Lung (tissue), 12 donors: ENCODE results near the gene BRF1. TPM values are rescaled to one million over a fixed set of nuclear protein-coding genes. Genes with fewer than 3 reads are reported as not detected.

Experiments used
- ATAC-seq: fragments of 200-7000 bp; cut with Tn5 transposase; one replicate; pipeline ENCODE4 v1.9.1; 2020; ENCODE audit warnings: moderate number of reproducible peaks; ENCODE audit not compliant: insufficient read depth, low FRiP score
- DNase-seq, 3 donors: peaks; one replicate each; pipeline ENCODE4 v3.0.0-alpha.2; 2013 to 2017
- H3K27ac ChIP-seq, 2 donors: one replicate each; pipeline ENCODE4 v1.5.1; 2013; ENCODE audit warnings: mild to moderate bottlenecking in 2 of 2, moderate library complexity in 2 of 2, control low read depth in 1 of 2, inconsistent platforms in 1 of 2, low read depth in 1 of 2, low read length in 1 of 2
- H3K27me3 ChIP-seq, 3 donors: one replicate each; pipeline ENCODE4 v1.5.1; 2013; ENCODE audit warnings: low read length in 2 of 3; ENCODE audit not compliant: control insufficient read depth in 3 of 3, insufficient read depth in 3 of 3
- H3K36me3 ChIP-seq, 4 donors: one replicate each; pipeline ENCODE4 v1.5.1; 2013; ENCODE audit warnings: low read length in 4 of 4, mild to moderate bottlenecking in 1 of 4, moderate library complexity in 1 of 4; ENCODE audit not compliant: control insufficient read depth in 4 of 4, insufficient read depth in 4 of 4
- H3K4me1 ChIP-seq, 5 donors: one replicate each; pipeline ENCODE4 v1.5.1; 2013; ENCODE audit warnings: low read length in 5 of 5, mild to moderate bottlenecking in 2 of 5, moderate library complexity in 1 of 5; ENCODE audit not compliant: control insufficient read depth in 5 of 5, insufficient read depth in 5 of 5
- H3K4me3 ChIP-seq: one replicate; pipeline ENCODE4 v1.5.1; 2013; ENCODE audit warnings: mild to moderate bottlenecking, control low read depth, moderate library complexity
- H3K9ac ChIP-seq, 2 donors: one replicate each; pipeline ENCODE4 v1.5.1; 2013; ENCODE audit warnings: low read length in 2 of 2, control low read depth in 1 of 2; ENCODE audit not compliant: insufficient read depth in 1 of 2
- H3K9me3 ChIP-seq, 4 donors: one replicate each; pipeline ENCODE4 v1.5.1; 2013; ENCODE audit warnings: low read length in 3 of 4, mild to moderate bottlenecking in 1 of 4, moderate library complexity in 1 of 4; ENCODE audit not compliant: control insufficient read depth in 4 of 4, insufficient read depth in 3 of 4
- CTCF ChIP-seq: IDR thresholded peaks from 2 replicates; pipeline ENCODE4 v1.5.1; 2012; ENCODE audit warnings: mild to moderate bottlenecking; ENCODE audit errors: control extremely low read depth, extremely low read depth
- WGBS, 2 donors: extraction: QIAGEN DNeasy Blood & Tissue Kit; methylation state at CpG; one replicate each; pipeline ENCODE4 v1.1.7; 2013; 5-methylcytosine and 5-hydroxymethylcytosine counted together
- polyA plus RNA-seq, 2 donors: library from polyadenylated mRNA; stranded (reverse); fragments of 200-250 nt; gene quantifications; one replicate each; pipeline ENCODE4 v1.2.1, GENCODE V29; 2013
- total RNA-seq, 2 donors: library from RNA; depleted of rRNA in 1 of 2; stranded (reverse); fragments of >200 nt in 1 of 2; gene quantifications; one replicate each; pipeline ENCODE4 v1.2.1, GENCODE V29; 2014 to 2021
- donor health status: control.
- donor health status: control.
- donor health status: Bipolar disorder and iron deficiency.
- donor health status: healthy.
- donor health status: DM: yes; HTN: yes; CAD: no.

Gene BRF1
- total and polyA plus RNA-seq, 4 donors, result 14.2 to 55.3 (median 37.2) TPM

GRCh38 chr14:105179191-105179590, 121.6 kb downstream of the BRF1 start:
- no peak overlapping the region for H3K4me3 ChIP-seq
- no peaks in the 10 kb centered on the region for H3K9me3 ChIP-seq
- H3K4me1 ChIP-seq, result peaks cover 0 to 24% (median 2%) of the 10 kb centered on the region in 5 donors
- peaks cover 0 to 5% (median 0%) of the 10 kb centered on the region in 4 donors for H3K36me3 ChIP-seq
- no peak overlapping the region for H3K27ac ChIP-seq
- DNase-seq (no peak), ATAC-seq (no peak)
- WGBS, 2 donors, result 89 to 90% methylated on average over 13 of the region's 13 CpGs
- H3K9ac ChIP-seq, result no peak overlapping the region
- TF ChIP-seq CTCF, result no peak
- no peaks in the 10 kb centered on the region for H3K27me3 ChIP-seq

GRCh38 chr14:105178868-105179140, 122.0 kb downstream of the BRF1 start:
- ATAC-seq (no peak), DNase-seq (no peak)
- WGBS, 2 donors, result 95 to 97% methylated on average over 9 to 11 of the region's 11 CpGs
- Histone ChIP-seq H3K9me3 (no peaks in the 10 kb centered on the region), H3K9ac (no peak overlapping the region), H3K27ac (no peak overlapping the region), H3K36me3 (peaks cover 0 to 5% (median 0%) of the 10 kb centered on the region in 4 donors), H3K27me3 (no peaks in the 10 kb centered on the region), H3K4me1 (peaks cover 0 to 28% (median 2%) of the 10 kb centered on the region in 5 donors), H3K4me3 (no peak overlapping the region)
- TF ChIP-seq CTCF, result no peak

DNA sequence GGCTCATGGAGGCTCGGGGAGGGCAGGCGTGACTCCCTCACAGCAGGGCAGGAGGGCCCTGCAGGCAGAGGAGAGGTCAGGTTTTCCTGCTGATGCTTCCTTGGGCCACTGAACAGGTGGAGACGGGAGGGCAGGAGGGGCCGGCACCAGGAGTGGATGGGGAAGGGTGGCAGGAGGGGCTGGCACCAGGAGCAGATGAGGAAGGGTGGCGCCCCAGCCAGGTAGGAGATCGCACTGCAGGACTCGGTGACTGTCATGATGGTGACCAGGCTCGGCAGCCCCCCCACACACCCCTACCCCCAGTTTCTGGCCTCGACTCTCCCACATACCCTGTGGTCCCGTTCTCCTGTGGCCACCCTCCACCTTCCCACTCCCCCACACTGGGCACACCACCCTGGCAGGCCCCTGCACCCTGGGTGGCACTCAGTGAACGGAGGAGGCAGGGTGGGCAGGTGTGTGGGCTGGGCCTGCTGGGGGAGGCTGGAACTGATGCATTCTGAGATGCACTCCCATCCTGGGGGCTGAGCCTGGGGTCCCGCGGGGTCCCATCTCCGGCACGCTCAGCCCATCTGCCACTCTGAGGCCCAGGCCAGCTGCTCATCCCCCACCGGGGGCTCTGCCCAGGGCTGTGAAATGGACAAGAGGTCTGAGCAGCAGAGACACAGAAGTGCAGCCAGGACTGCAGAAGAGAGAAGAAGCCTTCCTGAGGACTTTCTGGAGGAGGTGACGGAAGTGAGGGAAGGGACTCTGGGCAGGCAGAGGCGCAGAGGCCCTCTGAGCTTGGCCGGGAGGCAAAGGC, 122.5 kb downstream of the BRF1 start:
- Histone ChIP-seq H3K27me3 (no peaks in the 10 kb centered on the region), H3K4me3 (no peak overlapping the region), H3K36me3 (peaks cover 0 to 5% (median 0%) of the 10 kb centered on the region in 4 donors), H3K27ac (no peak overlapping the region), H3K4me1 (peaks cover 0 to 29% (median 2%) of the 10 kb centered on the region in 5 donors), H3K9ac (no peak overlapping the region), H3K9me3 (no peaks in the 10 kb centered on the region)
- 85 to 92% methylated on average over 17 to 19 of the region's 19 CpGs for WGBS, 2 donors
- no peak for ATAC-seq
- no peak for DNase-seq
- no peak for TF ChIP-seq CTCF

DNA sequence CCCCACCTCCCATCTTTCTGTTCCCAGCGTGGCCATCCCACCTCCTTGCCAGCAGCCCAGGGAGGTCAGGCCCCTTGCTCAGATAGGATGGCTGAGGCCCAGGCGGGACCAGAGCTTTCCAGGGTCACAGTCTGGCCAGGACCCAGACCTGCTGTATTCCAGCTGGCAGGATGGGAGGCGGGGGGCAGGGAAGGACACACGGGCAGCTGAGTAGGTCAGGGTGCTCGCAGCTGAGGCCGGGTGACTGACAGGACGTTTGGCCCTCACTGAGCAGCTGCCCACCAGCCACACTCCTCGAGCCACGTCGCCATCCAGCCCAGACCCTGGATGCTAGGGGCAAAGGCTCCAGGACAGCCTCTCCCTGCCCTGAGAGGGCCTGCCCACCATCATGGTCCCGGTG, 123.7 kb downstream of the BRF1 start:
- Histone ChIP-seq H3K4me1 (peaks cover 0 to 23% (median 2%) of the 10 kb centered on the region in 5 donors), H3K36me3 (peaks cover 0 to 5% (median 0%) of the 10 kb centered on the region in 4 donors), H3K9me3 (no peaks in the 10 kb centered on the region), H3K27me3 (no peaks in the 10 kb centered on the region), H3K27ac (no peak overlapping the region), H3K4me3 (no peak overlapping the region), H3K9ac (no peak overlapping the region)
- TF ChIP-seq CTCF, result no peak
- ATAC-seq, result no peak
- DNase-seq, result no peak
- 81 to 84% methylated on average over 11 of the region's 11 CpGs for WGBS, 2 donors
